Endometrium (tissue), 2 donors: Measurements from ENCODE around the gene MRPL49.
"Not testable (repeated sequence)": the region's sequence is repeated elsewhere in the genome, so short reads cannot be mapped to it uniquely, and the experiment has no call there.

ENCODE experiments used
- FAIRE-seq: peaks from 2 replicates; lab custom pipeline; 2012; peaks lifted over from hg19 to GRCh38; lab: Jason Lieb, UNC
- donor health status: control.
- donor health status: control.

The MRPL49 gene

DNA sequence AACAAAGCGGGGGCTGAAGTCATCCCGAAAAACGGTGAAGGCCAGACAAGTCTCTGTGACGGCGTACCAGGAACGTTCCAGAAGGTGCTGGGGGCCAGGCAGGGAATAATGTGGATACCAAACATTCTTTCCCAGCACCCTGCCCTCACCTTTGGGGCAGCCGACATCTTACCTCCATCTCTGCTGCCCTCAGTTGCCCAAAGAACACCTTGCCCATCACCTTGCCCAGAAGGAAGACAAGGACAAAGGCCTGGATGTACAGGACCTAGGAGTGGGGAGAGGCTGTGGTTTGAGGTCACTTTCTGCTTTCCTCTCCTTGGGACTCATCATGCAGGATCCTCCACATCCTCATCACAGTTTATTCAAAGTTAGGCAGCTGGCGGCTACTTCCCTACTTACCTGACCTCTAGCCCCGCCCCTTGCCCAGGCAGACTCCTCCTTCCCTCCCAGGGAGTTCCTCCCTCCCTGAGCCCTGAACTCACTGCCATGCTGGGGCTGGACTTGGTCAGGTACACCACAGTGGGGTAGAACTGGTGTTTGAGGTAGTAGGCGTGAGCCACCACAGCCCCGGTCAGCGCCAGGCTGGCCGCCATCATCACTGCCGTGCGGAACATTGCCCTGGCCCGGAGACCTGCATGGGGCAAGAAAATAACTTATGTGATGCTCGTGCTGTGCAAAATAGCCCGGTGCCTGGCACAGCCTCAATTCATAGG lies 11.0 kb downstream of the MRPL49 start:
- no peak for FAIRE-seq

DNA sequence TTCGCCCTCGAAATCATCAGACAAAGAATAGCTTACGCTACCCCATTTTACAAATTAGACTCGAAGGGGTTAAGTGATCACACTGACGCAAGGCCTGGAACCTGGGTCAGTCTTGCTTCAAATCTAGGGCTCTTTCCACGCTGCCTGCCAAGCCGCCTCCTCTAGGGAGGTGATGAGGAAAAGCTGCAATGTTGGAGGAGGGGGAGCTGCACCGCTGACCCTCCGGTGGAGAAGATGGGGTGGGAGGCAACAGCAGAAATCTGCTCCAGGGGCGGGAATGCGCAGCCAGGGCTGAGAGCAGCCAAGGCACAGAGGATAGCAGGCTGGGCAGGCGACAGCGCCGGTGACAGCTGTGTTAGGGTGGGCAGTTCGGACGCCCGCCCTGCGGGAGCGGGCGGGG lies 11.6 kb downstream of the MRPL49 start:
- FAIRE-seq = no peak

DNA sequence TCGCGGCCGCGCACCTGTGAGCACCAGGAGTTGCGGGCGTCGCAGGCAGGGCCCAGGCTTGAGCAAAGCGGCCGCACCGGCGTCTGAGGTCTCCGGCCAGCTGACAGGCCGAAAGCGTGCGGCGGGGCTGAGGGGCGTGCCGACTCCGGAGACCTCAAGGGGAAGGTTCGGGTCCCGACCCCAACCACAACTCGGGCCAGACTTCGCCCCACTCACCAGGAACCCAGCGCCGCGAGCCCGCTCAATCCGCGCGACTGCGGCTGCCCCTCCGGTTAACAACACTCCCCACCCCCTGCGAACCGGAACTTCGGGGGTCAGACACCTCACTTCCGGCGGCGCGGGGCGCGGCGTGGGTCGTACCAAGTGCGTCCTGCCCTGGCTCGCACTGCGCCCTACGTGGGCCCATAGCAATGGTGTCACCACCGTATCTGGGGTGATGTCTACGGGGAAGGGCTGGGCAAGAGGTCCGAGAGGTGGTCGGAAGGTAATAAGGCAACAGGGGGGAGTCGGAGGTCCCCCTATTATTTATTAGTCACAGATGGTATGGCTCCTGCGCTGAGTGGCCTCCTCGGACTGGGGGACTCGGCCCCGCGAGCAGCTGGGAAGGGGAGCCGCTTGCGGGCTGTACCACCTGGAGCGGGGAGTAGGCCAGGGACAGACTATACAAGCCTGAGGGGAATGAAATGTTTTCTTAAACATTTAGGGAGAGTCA lies 12.3 kb downstream of the MRPL49 start, which contains the start of gene SYVN1:
TSS of gene SYVN1 (minus strand) at position 280 of the 712 bp plus-strand sequence. CDS start 918 bp downstream, outside the sequence.
- FAIRE-seq = no peak

DNA sequence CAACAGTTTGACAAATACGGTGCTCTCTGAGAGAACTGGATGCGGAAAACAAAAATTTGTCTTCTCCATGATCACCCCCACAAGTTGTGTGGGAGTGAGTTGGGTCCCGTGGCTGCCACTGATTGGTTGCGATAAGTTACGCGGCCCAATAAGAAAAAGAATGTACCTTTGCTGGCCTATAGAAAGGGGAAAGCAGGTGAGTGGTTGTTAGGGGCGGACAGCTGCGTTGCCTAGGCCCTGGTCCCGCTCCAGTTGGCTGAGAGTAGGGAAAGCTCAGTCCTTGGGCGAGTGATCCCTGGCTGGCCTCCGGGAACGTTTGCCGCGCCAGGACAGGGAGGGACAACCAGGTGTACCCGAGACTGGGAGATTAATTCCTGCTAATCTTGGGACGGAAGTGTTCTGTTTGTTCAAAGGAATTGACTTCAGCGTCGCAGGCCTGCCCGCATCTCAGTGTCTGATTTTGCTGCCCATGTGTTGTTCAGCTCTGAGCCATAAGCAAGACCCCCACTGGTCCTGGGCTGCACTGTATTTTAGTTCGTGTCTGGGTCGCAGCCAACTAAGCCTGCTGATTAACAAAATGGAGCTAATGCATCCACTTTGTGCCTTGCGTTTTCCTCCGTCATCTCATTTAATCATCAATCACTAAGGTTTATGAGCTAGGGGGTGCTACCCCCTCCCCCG lies 13.0 kb downstream of the MRPL49 start:
- FAIRE-seq = peak; percentile 88

DNA sequence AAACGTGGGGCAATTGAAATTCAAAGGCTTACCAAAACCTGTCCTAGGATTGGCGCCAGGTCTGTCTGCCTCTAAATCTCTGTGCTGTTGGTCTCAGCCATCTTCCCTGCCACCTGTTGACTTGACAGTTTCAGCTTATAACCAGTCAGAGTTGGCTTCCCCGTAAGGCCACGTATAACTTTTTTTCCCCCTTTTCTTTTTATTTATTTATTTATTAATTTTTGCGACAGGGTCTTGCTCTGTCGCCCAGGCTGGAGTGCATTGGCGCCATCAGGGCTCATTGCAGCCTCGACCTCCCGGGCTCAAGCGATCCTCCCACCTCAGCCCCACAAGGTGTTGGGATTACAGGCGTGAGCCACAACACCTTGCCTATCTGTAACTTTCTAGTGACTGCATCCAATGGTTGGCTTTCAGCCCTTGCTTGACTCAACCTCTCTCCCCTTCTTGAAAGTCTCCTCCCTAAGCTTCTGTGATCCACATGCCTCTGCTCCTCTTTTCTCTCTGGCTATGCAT lies 13.6 kb downstream of the MRPL49 start:
- FAIRE-seq = no peak

DNA sequence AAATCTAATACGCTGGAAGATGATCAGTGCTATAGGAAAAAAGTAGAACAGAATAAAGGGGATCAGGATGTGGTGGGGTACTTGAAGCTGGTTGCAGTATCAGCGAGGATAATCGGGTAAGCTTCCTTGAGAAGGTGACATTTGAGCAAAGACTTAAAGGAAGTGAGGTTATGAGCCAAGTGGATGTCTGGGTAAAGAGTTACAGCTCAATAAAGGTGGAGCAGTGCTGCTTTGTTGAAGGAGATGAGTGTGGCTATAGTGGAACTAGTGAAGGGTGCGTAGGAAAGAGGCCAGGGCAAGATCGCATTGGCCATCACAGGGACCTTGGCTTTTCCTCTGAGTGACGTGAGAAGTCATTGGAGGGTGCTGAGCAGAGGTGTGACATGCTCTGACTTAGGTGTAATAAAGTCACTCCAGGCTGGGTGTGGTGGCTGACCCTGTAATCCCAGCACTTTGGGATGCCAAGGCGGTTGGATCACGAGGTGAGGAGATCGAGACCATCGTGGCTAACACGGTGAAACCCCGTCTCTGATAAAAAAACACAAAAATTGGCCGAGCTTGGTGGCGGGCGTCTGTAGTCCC lies 14.5 kb downstream of the MRPL49 start:
- no peak for FAIRE-seq

DNA sequence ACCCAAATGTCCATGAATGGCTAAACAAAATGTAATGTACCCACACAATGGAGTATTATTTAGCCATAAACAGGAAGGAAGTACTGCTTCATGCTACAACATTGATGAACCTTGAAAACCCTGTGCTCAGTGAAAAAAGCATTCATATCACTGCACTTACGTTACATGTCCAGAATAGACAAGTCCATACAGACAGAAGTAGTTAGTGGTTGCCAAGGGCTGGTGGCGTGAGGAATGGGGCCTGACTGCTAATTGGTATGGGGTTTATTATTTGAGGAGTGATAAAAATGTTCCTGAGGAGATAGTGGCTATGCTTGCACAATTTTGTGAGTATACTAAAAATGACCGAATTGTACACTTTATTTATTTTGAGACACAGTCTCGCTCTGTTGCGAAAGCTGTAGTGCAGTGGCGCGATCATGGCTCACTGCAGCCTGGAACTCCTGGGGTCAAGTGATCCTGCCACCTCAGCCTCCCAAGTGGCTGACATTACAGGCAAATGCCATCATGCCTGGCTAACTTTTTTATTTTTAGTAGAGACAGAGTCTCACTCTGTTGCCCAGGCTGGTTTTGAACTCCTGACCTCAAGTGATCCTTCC lies 19.9 kb downstream of the MRPL49 start:
- FAIRE-seq = no peak

DNA sequence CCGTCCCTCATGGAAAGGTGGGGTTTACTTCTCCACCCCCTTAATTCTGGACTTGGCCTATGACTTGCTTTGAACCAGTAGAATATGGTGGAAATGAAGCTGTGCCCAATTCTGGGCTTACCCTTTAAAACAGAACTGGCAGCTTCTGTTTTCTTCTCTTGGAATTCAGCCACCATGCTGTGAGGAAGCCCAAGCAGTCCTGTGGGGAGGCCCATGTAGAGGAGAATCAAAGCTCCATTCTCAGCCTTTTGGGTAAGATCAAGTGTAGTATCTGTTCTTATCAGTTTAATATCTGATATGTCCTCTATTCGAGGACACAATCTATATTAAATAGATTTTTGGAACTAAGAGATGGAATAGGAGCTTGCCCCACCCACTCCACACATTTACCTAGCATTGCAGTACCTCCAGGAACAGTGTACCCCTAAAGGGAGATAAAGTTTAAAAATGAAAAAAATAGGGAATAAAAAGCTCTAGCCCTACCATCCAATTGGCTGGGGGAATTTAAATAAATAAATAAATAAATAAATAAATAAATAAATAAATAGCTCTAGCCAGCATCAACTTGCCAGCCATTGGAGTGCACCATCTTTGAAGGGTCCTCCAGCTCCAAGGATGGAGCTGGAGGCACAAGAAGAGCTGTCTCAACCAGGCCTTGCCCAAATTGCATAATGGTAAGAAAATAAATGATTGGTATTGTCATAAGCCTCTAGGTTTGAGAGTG lies 25.4 kb downstream of the MRPL49 start:
- no peak for FAIRE-seq

DNA sequence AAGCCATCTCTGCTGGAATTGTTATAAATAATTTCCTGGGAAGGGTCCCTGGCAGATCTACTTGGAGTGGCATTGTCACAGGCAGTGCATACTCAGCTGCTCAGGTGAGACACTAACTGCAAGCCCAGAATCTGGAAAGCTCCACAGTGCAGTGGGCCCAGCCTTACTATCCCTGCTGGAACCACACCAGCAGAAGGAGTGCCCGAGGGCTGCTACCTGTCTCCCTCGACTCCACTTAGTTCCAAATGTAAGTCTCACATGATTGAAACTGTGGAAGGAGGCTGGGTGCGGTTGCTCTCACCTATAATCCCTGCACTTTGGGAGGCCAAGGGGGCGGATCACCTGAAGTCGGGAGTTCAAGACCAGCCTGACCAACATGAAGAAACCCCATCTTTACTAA lies 26.5 kb downstream of the MRPL49 start:
- no peak for FAIRE-seq

DNA sequence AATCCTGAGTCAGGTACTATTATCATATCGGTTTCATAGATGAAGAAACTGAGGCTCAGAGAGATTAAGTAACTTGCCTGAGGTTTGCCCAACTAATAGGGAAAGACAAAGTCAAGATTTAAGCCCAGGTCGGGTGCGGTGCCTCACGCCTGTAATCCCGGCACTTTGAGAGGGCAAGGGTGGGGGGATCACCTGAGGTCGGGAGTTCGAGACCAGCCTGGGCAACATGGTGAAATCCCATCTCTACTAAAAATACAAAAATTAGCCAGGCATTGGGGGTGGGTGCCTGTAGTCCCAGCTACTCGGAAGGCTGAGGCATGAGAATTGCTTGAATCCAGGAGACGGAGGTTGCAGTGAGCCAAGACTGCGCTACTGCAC lies 28.0 kb downstream of the MRPL49 start:
- not testable (repeated sequence) for FAIRE-seq

DNA sequence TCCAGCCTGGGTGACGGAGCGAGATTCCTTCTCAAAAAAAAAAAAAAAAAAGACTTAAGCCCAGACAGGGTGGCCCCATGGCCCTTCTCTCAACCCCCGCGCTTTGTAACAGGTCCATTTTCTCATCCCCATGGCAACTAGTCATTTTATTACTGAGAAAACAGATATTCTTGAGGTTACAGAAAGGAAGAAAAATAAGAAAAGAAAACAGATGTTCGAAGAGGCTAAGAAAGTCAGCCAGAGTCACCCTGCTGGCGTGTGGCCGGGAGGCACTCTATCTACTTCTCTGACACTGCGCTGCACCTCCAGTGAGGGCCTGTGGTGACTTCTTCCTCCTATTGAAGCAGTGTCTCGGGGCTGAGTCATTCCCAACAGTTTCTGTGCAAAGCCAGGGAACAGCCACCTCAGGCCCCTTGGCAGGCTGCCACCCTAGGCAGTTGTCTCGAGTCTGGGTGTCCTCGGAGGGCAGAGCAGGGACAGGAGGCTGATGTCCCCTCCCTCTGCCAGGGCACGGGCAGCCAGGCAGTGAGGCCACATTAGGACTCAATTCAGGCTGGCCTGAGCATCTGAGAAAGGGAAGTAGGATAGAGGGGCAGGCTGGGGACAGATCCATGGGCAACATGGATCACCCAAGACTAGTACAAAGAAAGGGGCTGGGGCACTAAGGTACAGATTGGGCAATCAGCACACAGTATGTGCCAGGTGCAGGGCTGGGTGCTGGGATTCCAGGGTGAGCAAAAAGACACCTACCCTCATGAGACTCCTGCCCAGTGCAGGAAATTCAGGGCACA lies 28.6 kb downstream of the MRPL49 start:
- FAIRE-seq = peak; percentile 23

DNA sequence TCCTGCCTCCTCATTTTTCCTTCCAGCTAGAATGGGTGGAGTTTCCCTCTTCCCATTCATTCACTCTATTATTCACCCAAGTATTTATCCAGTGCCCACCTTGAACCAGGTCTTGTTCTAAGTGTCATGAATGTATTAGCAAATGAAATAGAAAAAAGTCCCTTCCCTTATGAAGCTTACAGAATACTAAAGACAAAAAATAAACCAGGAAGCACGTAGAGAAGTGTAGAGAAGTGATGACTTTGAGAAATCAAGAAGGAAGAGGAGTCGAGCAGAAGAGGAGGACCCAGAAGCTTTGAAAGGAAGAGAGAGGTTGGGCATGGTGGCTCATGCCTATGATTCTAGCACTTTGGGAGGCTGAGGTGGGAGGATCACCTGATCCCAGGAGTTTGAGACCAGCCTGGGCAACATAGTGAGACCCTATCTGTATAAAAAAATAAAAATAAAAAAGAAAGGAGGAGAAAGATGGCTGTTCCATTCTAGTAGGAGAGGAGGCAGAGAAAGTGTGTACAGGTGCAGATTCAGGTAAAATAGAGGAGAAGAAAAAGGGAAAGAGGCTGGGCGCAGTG lies 29.3 kb downstream of the MRPL49 start:
- no peak for FAIRE-seq

DNA sequence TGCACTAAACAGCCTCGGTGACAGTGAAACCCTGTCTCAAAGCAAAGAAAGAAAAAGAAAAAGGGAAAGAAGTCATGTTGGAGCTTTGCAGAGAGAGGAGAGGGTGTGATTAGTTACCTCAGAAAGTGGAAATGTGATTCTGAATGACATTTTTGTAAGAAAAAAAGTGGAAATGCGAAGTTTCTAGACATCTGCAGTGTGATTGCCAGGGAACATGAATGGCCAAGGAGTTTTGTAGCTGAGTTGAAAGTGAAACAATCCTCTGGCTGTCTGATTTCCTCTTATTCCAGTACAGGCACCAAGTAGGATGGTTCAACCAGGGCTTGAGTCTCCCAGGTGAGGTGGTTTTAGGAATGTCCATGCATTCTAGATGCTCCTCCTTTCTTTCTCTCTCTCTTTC lies 30.0 kb downstream of the MRPL49 start:
- FAIRE-seq = no peak

DNA sequence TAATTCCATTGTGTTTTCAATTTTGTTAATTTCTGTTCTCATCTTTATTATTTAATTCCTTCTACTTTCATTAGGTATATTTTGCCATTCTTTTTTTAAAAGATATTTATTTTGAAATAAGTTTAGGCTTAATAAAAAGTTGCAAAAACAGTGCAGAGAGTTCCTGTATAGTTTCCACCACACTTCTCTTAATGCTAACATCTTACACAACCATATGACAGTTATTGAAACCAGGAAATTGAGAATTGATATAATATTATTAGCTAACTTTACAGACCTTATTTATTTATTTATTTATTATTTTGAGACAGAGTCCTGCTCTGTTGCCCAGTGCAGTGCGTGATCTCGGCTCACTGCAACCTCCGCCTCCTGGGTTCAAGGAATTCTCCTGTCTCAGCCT lies 34.1 kb downstream of the MRPL49 start:
- no peak for FAIRE-seq

DNA sequence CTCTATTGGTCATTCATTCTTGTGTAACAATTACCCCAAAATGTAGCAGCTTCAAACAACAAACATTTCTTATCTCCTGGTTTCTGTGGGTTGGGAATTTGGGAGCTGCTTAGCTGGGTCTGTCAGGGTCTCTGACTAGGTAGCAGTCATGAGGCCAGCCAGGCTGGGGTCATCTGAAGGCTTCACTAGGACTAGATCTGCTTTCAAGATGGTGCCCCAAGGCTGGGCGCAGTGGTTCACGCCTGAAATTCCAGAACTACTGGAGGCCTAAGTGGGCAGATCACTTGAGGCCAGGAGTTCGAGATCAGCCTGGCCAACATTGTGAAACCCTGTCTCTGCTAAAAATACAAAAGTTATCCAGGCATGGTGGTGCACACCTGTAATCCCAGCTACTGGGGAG lies 34.8 kb downstream of the MRPL49 start:
- no peak for FAIRE-seq

DNA sequence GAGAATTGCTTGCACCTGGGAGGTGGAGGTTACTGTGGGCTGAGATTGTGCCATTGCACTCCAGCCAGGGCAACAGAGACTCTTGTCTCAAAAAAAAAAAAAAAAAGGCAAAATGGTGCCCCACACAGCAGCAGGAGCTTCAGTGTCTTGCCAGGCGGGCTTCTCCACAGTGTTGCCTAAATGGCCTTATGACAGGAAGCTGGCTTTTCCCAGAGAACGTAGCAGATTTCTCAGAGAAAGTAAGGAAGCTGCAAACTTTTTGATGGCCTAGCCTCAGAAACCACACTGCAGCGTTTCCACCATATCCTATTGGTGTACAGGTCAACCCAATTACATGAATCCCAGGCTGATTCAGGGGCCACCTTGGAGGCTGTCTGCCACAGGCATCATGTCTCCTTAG lies 35.2 kb downstream of the MRPL49 start:
- FAIRE-seq = no peak

DNA sequence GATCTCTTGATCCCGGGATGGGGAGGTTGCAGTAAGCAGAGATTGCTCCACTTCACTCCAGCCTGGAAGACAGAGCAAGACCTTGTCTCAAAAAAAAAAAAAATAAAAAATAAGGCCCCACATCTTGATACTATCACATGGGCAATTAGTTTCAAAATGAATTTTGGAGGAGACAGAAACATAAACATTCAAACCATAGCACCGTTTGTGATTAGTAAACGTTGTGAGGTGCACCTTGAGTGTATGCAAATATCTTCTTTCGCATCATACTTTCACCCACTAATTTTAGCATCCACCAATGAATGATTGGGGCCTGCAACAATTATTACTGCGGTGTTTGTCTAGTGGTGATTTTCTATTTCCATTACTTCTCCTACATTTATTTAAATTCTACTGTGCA lies 36.9 kb downstream of the MRPL49 start:
- no peak for FAIRE-seq

DNA sequence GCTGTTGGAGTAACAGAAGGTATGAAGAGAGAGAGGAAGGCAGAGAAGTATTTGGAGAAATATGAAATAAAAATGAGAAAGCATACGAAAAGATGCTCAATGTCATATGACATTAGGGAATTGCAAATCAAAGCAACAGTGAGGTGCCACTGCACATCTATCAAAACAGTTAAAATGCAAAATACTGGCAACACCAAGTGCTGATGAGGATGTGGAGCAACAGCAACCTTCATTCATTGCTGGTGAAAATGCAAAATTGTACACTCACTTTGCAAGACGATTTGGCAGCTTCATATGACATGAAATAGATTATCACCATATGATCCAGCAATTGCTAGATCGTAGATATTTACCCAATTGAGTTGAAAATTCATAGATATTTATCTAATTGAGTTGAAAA lies 38.5 kb downstream of the MRPL49 start:
- FAIRE-seq = no peak

DNA sequence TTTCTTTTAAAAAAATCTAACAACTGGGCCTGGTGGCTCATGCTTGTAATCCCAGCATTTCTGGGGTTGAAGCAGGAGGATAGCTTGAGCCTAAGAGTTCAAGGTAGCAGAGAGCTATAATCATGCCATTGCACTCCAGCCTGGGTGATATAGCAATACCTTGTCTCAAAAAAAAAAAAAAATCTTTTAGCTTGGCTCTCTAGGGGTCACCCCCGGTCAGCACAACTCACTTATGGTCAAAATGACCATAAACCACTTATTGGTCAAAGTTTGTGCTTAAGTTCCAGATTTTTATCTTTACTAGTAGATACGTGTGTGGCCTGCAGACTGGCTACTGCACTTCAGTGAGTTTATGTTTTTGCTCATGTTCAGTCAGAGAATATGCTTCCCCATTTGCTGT lies 41.6 kb downstream of the MRPL49 start:
- no peak for FAIRE-seq
